ENCODE results near the gene TLR4.

Gene TLR4

DNA sequence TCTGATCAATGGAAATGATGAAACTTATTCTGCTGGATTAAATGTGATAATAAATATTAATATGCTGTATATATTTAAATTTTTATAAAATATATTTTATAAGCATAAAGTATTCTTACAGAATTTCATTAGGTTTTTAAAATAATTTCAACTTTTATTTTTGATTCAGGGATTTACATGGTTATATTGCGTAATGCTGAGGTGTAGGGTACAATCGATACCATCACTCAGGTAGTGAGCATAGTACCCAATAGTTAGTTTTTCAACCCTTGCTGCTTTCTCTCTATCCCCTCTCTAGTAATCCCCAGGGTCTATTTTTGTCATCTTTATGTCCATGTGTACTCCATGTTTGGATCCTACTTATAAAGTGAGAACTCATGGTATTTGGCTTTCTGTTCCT lies 5.7 kb downstream of the TLR4 start:
- Histone ChIP-seq H3K9me3 (ENCODE audit: control extremely low read depth in 1 of 5, control insufficient read depth in 4 of 5, insufficient read depth in 2 of 5, low read depth in 1 of 5, low read length in 4 of 5) (no peaks in the 10 kb centered on the region), H3K27ac (ENCODE audit: insufficient read depth in 1 of 2, low read depth in 1 of 2, low read length in 2 of 2, poor library complexity in 1 of 2, severe bottlenecking in 2 of 2) (no peak overlapping the region), H3K36me3 (ENCODE audit: control insufficient read depth in 4 of 4, insufficient read depth in 4 of 4, low read length in 3 of 4) (peaks cover 0 to 6% (median 0%) of the 10 kb centered on the region in 4 experiments), H3K27me3 (replicated peaks in 2 of 5; ENCODE audit: control insufficient read depth in 4 of 5, insufficient read depth in 5 of 5, low read length in 4 of 5) (no peaks in the 10 kb centered on the region), H3K4me1 (ENCODE audit: control extremely low read depth in 1 of 4, control insufficient read depth in 4 of 4, insufficient read depth in 4 of 4, low read length in 3 of 4) (peaks cover 0 to 2% (median 0%) of the 10 kb centered on the region in 4 experiments), H3K4me3 (ENCODE audit: control insufficient read depth in 1 of 7, extremely low read depth in 1 of 7, insufficient read depth in 4 of 7, low read depth in 2 of 7, low read length in 6 of 7) (no peak overlapping the region)
- ChIA-PET CTCF (no interaction called here), POLR2A (no interaction called here)
- no peak for DNase-seq
- WGBS (ENCODE audit: insufficient coverage): 100% methylated on average over 1 of the region's 2 CpGs

DNA sequence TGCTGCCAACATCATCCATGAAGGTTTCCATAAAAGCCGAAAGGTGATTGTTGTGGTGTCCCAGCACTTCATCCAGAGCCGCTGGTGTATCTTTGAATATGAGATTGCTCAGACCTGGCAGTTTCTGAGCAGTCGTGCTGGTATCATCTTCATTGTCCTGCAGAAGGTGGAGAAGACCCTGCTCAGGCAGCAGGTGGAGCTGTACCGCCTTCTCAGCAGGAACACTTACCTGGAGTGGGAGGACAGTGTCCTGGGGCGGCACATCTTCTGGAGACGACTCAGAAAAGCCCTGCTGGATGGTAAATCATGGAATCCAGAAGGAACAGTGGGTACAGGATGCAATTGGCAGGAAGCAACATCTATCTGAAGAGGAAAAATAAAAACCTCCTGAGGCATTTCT lies 10.1 kb downstream of the TLR4 start:
- Histone ChIP-seq H3K4me3 (ENCODE audit: control insufficient read depth in 1 of 7, extremely low read depth in 1 of 7, insufficient read depth in 4 of 7, low read depth in 2 of 7, low read length in 6 of 7) (no peak overlapping the region), H3K36me3 (ENCODE audit: control insufficient read depth in 4 of 4, insufficient read depth in 4 of 4, low read length in 3 of 4) (peaks cover 0 to 6% (median 0%) of the 10 kb centered on the region in 4 experiments), H3K9me3 (ENCODE audit: control extremely low read depth in 1 of 5, control insufficient read depth in 4 of 5, insufficient read depth in 2 of 5, low read depth in 1 of 5, low read length in 4 of 5) (no peaks in the 10 kb centered on the region), H3K27me3 (replicated peaks in 2 of 5; ENCODE audit: control insufficient read depth in 4 of 5, insufficient read depth in 5 of 5, low read length in 4 of 5) (no peaks in the 10 kb centered on the region), H3K4me1 (ENCODE audit: control extremely low read depth in 1 of 4, control insufficient read depth in 4 of 4, insufficient read depth in 4 of 4, low read length in 3 of 4) (peaks cover 10 to 18% (median 16%) of the 10 kb centered on the region in 4 experiments), H3K27ac (ENCODE audit: insufficient read depth in 1 of 2, low read depth in 1 of 2, low read length in 2 of 2, poor library complexity in 1 of 2, severe bottlenecking in 2 of 2) (no peak overlapping the region)
- CTCF ChIA-PET: interaction anchor here (1.3 to 1.5 kb wide), 2 partner anchors 10 to 19 kb away, joined by 3 read pairs; no protein-coding TSS in a partner anchor
- POLR2A ChIA-PET: no interaction called here
- WGBS (ENCODE audit: insufficient coverage): 95% methylated on average over 6 of the region's 6 CpGs
- DNase-seq: no peak

DNA sequence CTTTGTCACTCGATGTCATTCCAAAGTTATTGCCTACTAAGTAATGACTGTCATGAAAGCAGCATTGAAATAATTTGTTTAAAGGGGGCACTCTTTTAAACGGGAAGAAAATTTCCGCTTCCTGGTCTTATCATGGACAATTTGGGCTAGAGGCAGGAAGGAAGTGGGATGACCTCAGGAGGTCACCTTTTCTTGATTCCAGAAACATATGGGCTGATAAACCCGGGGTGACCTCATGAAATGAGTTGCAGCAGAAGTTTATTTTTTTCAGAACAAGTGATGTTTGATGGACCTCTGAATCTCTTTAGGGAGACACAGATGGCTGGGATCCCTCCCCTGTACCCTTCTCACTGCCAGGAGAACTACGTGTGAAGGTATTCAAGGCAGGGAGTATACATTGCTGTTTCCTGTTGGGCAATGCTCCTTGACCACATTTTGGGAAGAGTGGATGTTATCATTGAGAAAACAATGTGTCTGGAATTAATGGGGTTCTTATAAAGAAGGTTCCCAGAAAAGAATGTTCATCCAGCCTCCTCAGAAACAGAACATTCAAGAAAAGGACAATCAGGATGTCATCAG lies 11.3 kb downstream of the TLR4 start:
- H3K27ac ChIP-seq (ENCODE audit: insufficient read depth in 1 of 2, low read depth in 1 of 2, low read length in 2 of 2, poor library complexity in 1 of 2, severe bottlenecking in 2 of 2): no peak overlapping the region
- ChIA-PET CTCF (no interaction called here), POLR2A (no interaction called here)
- H3K27me3 ChIP-seq (replicated peaks in 2 of 5; ENCODE audit: control insufficient read depth in 4 of 5, insufficient read depth in 5 of 5, low read length in 4 of 5): no peaks in the 10 kb centered on the region
- H3K4me1 ChIP-seq (ENCODE audit: control extremely low read depth in 1 of 4, control insufficient read depth in 4 of 4, insufficient read depth in 4 of 4, low read length in 3 of 4): peaks cover 10 to 19% (median 18%) of the 10 kb centered on the region in 4 experiments
- no peak overlapping the region for H3K4me3 ChIP-seq (ENCODE audit: control insufficient read depth in 1 of 7, extremely low read depth in 1 of 7, insufficient read depth in 4 of 7, low read depth in 2 of 7, low read length in 6 of 7)
- peaks cover 0 to 6% (median 0%) of the 10 kb centered on the region in 4 experiments for H3K36me3 ChIP-seq (ENCODE audit: control insufficient read depth in 4 of 4, insufficient read depth in 4 of 4, low read length in 3 of 4)
- 64% methylated on average over 3 of the region's 5 CpGs for WGBS (ENCODE audit: insufficient coverage)
- DNase-seq: no peak
- H3K9me3 ChIP-seq (ENCODE audit: control extremely low read depth in 1 of 5, control insufficient read depth in 4 of 5, insufficient read depth in 2 of 5, low read depth in 1 of 5, low read length in 4 of 5): no peaks in the 10 kb centered on the region

DNA sequence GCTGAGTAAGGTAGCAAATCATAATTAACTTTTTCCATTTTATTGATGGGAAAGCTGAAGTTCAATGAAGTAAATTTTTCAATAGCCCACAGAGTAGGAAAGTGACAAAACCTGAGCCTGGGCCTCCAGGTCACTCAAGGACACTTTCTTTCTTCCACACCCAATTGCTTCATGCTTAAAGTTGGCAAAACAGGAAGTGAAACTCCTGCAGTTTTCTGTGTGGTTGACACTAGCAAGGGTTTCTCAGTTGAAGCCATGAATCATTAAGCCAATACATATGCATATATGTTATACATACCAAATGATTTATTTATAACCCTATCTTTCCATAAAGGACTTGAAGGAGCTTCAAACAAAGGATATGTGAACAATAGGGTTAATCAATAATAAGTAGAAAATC lies 13.9 kb downstream of the TLR4 start:
- CTCF ChIA-PET: no interaction called here

DNA sequence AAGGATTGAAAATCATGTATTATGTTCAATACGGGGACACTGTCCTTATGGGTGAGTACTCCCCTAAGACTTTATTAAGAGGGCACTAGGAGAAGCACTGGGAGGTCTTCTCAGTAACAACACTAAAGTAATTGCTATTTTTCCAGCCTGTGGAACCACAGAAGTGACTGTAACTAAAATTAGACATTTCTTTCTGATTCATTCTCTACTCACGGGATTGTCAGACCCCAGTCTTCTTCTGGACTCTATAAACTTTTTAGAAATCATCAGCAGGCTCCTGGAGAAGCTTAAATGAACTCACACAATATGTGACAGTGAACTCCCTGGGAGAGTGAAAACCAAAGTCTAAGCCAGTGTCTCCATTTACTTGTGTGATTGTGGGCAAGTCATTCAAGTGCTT lies 14.5 kb downstream of the TLR4 start:
- Histone ChIP-seq H3K27ac (ENCODE audit: insufficient read depth in 1 of 2, low read depth in 1 of 2, low read length in 2 of 2, poor library complexity in 1 of 2, severe bottlenecking in 2 of 2) (no peak overlapping the region), H3K9me3 (ENCODE audit: control extremely low read depth in 1 of 5, control insufficient read depth in 4 of 5, insufficient read depth in 2 of 5, low read depth in 1 of 5, low read length in 4 of 5) (no peaks in the 10 kb centered on the region), H3K4me3 (ENCODE audit: control insufficient read depth in 1 of 7, extremely low read depth in 1 of 7, insufficient read depth in 4 of 7, low read depth in 2 of 7, low read length in 6 of 7) (peak overlapping the region in 1 of 7 experiments; percentile 18), H3K36me3 (ENCODE audit: control insufficient read depth in 4 of 4, insufficient read depth in 4 of 4, low read length in 3 of 4) (peaks cover 0 to 6% (median 0%) of the 10 kb centered on the region in 4 experiments), H3K27me3 (replicated peaks in 2 of 5; ENCODE audit: control insufficient read depth in 4 of 5, insufficient read depth in 5 of 5, low read length in 4 of 5) (no peaks in the 10 kb centered on the region), H3K4me1 (ENCODE audit: control extremely low read depth in 1 of 4, control insufficient read depth in 4 of 4, insufficient read depth in 4 of 4, low read length in 3 of 4) (peaks cover 10 to 28% (median 24%) of the 10 kb centered on the region in 4 experiments)
- ChIA-PET POLR2A (no interaction called here), CTCF (no interaction called here)
- no peak for DNase-seq
- no CpG with 5 or more reads among the region's 2 CpGs for WGBS (ENCODE audit: insufficient coverage)

More for the DNA sequence above, 13.9 kb downstream of the TLR4 start:
- Histone ChIP-seq H3K4me3 (ENCODE audit: control insufficient read depth in 1 of 7, extremely low read depth in 1 of 7, insufficient read depth in 4 of 7, low read depth in 2 of 7, low read length in 6 of 7) (no peak overlapping the region), H3K9me3 (ENCODE audit: control extremely low read depth in 1 of 5, control insufficient read depth in 4 of 5, insufficient read depth in 2 of 5, low read depth in 1 of 5, low read length in 4 of 5) (no peaks in the 10 kb centered on the region), H3K27me3 (replicated peaks in 2 of 5; ENCODE audit: control insufficient read depth in 4 of 5, insufficient read depth in 5 of 5, low read length in 4 of 5) (no peaks in the 10 kb centered on the region), H3K4me1 (ENCODE audit: control extremely low read depth in 1 of 4, control insufficient read depth in 4 of 4, insufficient read depth in 4 of 4, low read length in 3 of 4) (peaks cover 10 to 22% (median 19%) of the 10 kb centered on the region in 4 experiments), H3K36me3 (ENCODE audit: control insufficient read depth in 4 of 4, insufficient read depth in 4 of 4, low read length in 3 of 4) (peaks cover 0 to 6% (median 0%) of the 10 kb centered on the region in 4 experiments), H3K27ac (ENCODE audit: insufficient read depth in 1 of 2, low read depth in 1 of 2, low read length in 2 of 2, poor library complexity in 1 of 2, severe bottlenecking in 2 of 2) (no peak overlapping the region)
- peak; percentile 49 to 85 (median 75) for DNase-seq
- POLR2A ChIA-PET: no interaction called here

DNA sequence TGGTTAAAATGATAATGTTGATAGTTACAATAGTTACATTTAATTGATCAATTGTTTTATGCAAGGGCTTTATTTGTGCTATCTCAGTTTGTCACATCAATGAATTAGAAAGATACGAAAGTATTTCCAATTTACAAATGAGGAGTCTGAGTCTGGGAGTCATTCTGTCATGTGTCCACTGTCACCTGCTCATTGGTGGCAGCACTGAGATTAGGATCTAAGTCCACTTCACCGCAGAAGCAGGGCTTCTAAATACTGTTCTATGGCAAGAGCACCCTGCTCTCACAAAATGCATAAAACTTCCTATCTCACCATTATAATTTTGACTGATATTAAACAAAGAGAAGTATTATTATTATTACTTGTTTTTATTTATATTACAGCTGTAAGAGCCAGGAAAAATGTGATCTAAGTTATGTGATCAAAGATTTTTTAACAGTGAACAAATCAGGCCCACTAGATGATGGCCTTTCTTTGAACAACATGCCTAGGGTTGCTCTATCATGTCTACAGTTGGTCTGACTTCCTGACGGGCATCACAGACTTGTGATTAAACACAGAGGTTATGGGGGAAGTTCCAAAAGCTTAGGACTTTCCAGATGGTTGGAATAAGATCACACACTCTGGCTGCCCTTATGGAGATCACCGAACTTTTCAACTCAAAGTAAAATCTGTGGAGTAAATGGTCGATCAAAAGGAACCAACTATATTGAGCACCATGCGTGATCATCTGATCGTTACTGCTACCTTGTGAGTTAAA lies 15.1 kb downstream of the TLR4 start:
- no peaks in the 10 kb centered on the region for H3K27me3 ChIP-seq (replicated peaks in 2 of 5; ENCODE audit: control insufficient read depth in 4 of 5, insufficient read depth in 5 of 5, low read length in 4 of 5)
- ChIA-PET POLR2A (no interaction called here), CTCF (no interaction called here)
- peaks cover 0 to under 1% (median 0%) of the 10 kb centered on the region in 4 experiments for H3K36me3 ChIP-seq (ENCODE audit: control insufficient read depth in 4 of 4, insufficient read depth in 4 of 4, low read length in 3 of 4)
- no peaks in the 10 kb centered on the region for H3K9me3 ChIP-seq (ENCODE audit: control extremely low read depth in 1 of 5, control insufficient read depth in 4 of 5, insufficient read depth in 2 of 5, low read depth in 1 of 5, low read length in 4 of 5)
- no peak overlapping the region for H3K4me3 ChIP-seq (ENCODE audit: control insufficient read depth in 1 of 7, extremely low read depth in 1 of 7, insufficient read depth in 4 of 7, low read depth in 2 of 7, low read length in 6 of 7)
- H3K27ac ChIP-seq (ENCODE audit: insufficient read depth in 1 of 2, low read depth in 1 of 2, low read length in 2 of 2, poor library complexity in 1 of 2, severe bottlenecking in 2 of 2): no peak overlapping the region
- DNase-seq: no peak
- WGBS (ENCODE audit: insufficient coverage): 99% methylated on average over 7 of the region's 7 CpGs
- H3K4me1 ChIP-seq (ENCODE audit: control extremely low read depth in 1 of 4, control insufficient read depth in 4 of 4, insufficient read depth in 4 of 4, low read length in 3 of 4): peaks cover 15 to 34% (median 27%) of the 10 kb centered on the region in 4 experiments

DNA sequence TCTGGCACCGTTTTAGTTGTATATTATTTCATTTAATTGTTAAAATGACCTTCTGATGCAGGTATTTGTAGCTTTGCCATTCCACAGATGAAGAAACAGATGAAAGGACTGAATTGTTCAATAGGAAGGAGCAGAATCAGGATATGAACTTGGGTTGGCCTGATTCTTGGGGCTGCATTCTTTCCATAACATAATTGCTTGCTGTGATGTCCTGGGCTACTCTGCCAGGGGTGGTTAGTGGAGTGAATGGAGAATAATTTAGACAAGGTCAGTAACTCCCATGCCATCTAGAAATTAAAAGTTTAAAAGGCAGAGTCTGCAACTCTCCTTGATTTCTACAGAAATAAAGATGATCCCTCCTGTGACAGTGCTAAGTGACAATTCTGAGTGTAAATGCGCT lies 15.9 kb downstream of the TLR4 start:
- no peaks in the 10 kb centered on the region for H3K27me3 ChIP-seq (replicated peaks in 2 of 5; ENCODE audit: control insufficient read depth in 4 of 5, insufficient read depth in 5 of 5, low read length in 4 of 5)
- H3K36me3 ChIP-seq (ENCODE audit: control insufficient read depth in 4 of 4, insufficient read depth in 4 of 4, low read length in 3 of 4): no peaks in the 10 kb centered on the region
- no peak for DNase-seq
- no peaks in the 10 kb centered on the region for H3K9me3 ChIP-seq (ENCODE audit: control extremely low read depth in 1 of 5, control insufficient read depth in 4 of 5, insufficient read depth in 2 of 5, low read depth in 1 of 5, low read length in 4 of 5)
- H3K27ac ChIP-seq (ENCODE audit: insufficient read depth in 1 of 2, low read depth in 1 of 2, low read length in 2 of 2, poor library complexity in 1 of 2, severe bottlenecking in 2 of 2): no peak overlapping the region
- ChIA-PET POLR2A (no interaction called here), CTCF (no interaction called here)
- no CpG with 5 or more reads among the region's 2 CpGs for WGBS (ENCODE audit: insufficient coverage)
- H3K4me1 ChIP-seq (ENCODE audit: control extremely low read depth in 1 of 4, control insufficient read depth in 4 of 4, insufficient read depth in 4 of 4, low read length in 3 of 4): peaks cover 20 to 40% (median 32%) of the 10 kb centered on the region in 4 experiments
- H3K4me3 ChIP-seq (ENCODE audit: control insufficient read depth in 1 of 7, extremely low read depth in 1 of 7, insufficient read depth in 4 of 7, low read depth in 2 of 7, low read length in 6 of 7): no peak overlapping the region

Data from common myeloid progenitor, CD34-positive (primary cell).